B cell (primary cell): ENCODE results near the gene CHST9.

ENCODE experiments used
- CTCF ChIP-seq: fragments of 200-600 bp; IDR thresholded peaks from one replicate; pipeline ENCODE4 v1.8.0; 2022; ENCODE audit warnings: antibody characterized with exemption, mild to moderate bottlenecking
- EZH2 ChIP-seq: IDR thresholded peaks from 2 replicates; pipeline ENCODE4 v1.6.1; 2012; ENCODE audit warnings: borderline replicate concordance, low read depth, mild to moderate bottlenecking, moderate library complexity, low read length; ENCODE audit not compliant: insufficient read depth, poor library complexity, severe bottlenecking

GRCh38 chr18:27104743-27105142, 80.4 kb downstream of the CHST9 start:
- TF ChIP-seq CTCF (no peak), EZH2 (no peak)
